SK-N-MC (cell line): ENCODE results near the gene ATOSB.

ENCODE experiments used
- DNase-seq: peaks from one replicate; pipeline ENCODE4 v3.0.0-alpha.2; 2011; ENCODE audit warnings: low read depth, low spot score
- H3K27ac ChIP-seq: fragments of 200-600 bp; sonication (generic); 2 replicates; pipeline ENCODE4 v1.5.1; 2016; ENCODE audit warnings: mixed run types
- H3K36me3 ChIP-seq: fragments of 200-600 bp; sonication (generic); 2 replicates; pipeline ENCODE4 v1.6.1; 2017; ENCODE audit warnings: antibody characterized with exemption, low read length, mixed read lengths; ENCODE audit not compliant: insufficient read depth
- H3K4me3 ChIP-seq: fragments of 200-600 bp; sonication (generic); 2 replicates; pipeline ENCODE4 v1.5.1; 2016
- H3K9ac ChIP-seq: fragments of 200-600 bp; sonication (generic); 2 replicates; pipeline ENCODE4 v1.8.0; 2017; ENCODE audit warnings: mixed run types, mixed read lengths; ENCODE audit not compliant: insufficient read length
- H3K9me3 ChIP-seq: fragments of 200-600 bp; sonication (generic); 2 replicates; pipeline ENCODE4 v1.6.1; 2017; ENCODE audit warnings: low read depth, mild to moderate bottlenecking, antibody characterized with exemption, low read length, moderate library complexity, mixed read lengths
- EZH2 ChIP-seq: fragments of 200-600 bp; sonication (generic); IDR thresholded peaks from one replicate; pipeline ENCODE4 v1.6.1; 2017; ENCODE audit warnings: antibody characterized with exemption
- FOXP2 ChIP-seq: optimal IDR thresholded peaks from 2 replicates; pipeline ENCODE3; 2011; ENCODE audit warnings: mild to moderate bottlenecking, moderate library complexity; ENCODE audit not compliant: insufficient read depth; ENCODE audit errors: extremely low read length, control extremely low read depth
- POLR2AphosphoS5 ChIP-seq: IDR thresholded peaks from 2 replicates; pipeline ENCODE4 v1.6.1; 2012; ENCODE audit warnings: mild to moderate bottlenecking, low read depth, low read length, borderline replicate concordance

ATOSB gene

GRCh38 chr9:35107297-35108290 is 8.1 kb downstream of the ATOSB start:
- TF ChIP-seq POLR2AphosphoS5 (no peak), FOXP2 (no peak), EZH2 (no peak)
- H3K9me3 ChIP-seq: no peaks in the 10 kb centered on the region
- DNase-seq: no peak
- H3K27ac ChIP-seq: no peak overlapping the region
- no peak overlapping the region for H3K4me3 ChIP-seq
- H3K36me3 ChIP-seq: no peaks in the 10 kb centered on the region; the same call in 1 of the 2 replicates
- H3K9ac ChIP-seq: no peak overlapping the region

DNA sequence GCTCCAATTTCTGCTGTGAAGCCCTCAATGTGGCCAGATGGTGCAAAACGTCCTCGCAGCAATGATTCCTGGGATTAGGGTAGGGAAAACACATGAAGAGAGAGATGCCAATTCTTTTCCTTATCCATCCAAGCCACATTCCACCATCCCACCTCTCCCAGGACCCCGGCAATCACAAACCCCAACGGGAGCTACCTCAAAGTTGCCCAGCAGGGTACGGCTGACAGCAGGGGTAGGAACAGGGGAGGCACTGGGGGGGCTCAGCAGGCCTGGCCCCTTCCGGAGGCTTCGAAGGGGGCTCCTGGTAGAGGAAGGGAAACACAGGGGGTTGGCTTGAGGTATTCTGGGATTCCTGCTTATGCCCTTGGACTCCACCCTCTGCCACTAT is 9.3 kb downstream of the ATOSB start:
- Histone ChIP-seq H3K9me3 (no peaks in the 10 kb centered on the region), H3K27ac (no peak overlapping the region), H3K9ac (no peak overlapping the region), H3K36me3 (peaks cover 5% of the 10 kb centered on the region; the same call in 1 of the 2 replicates), H3K4me3 (no peak overlapping the region)
- no peak for DNase-seq
- TF ChIP-seq FOXP2 (no peak), POLR2AphosphoS5 (no peak), EZH2 (no peak)

- H3K9ac ChIP-seq: no peak overlapping the region
- no peak overlapping the region for H3K4me3 ChIP-seq
- no peaks in the 10 kb centered on the region for H3K9me3 ChIP-seq
- peaks cover 11% of the 10 kb centered on the region; the same call in 1 of the 2 replicates for H3K36me3 ChIP-seq
- DNase-seq: no peak
- no peak for TF ChIP-seq FOXP2
- no peak for TF ChIP-seq EZH2
- TF ChIP-seq POLR2AphosphoS5: no peak
- no peak overlapping the region for H3K27ac ChIP-seq
Observed at GRCh38 chr9:35105571-35106342, 9.9 kb downstream of the ATOSB start.

GRCh38 chr9:35105126-35105525 is 10.5 kb downstream of the ATOSB start:
- Histone ChIP-seq H3K27ac (no peak overlapping the region), H3K36me3 (peaks cover 18% of the 10 kb centered on the region; the same call in 1 of the 2 replicates), H3K4me3 (no peak overlapping the region), H3K9ac (no peak overlapping the region), H3K9me3 (no peaks in the 10 kb centered on the region)
- TF ChIP-seq POLR2AphosphoS5 (no peak), EZH2 (no peak), FOXP2 (no peak)
- no peak for DNase-seq

DNA sequence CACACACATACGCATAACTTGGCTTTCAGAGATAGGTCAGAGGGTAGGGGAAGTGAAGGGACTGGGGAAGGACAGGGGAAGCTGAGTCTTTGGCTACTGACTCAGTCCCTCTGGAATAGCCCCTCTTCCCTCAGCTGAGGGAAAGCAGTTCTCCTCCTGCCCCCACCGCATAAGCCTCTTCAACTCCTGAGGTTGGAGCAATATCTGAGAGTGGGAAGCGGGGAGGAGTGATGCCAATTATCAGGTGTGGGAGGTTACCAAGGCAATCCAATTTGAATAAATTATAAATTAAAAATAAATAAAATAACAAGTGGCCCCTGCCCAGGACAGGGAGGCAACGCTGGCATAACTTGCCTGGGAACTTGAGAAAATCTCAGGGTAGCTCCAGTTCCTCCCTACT is 11.1 kb downstream of the ATOSB start:
- peaks cover 23% of the 10 kb centered on the region; the same call in 1 of the 2 replicates for H3K36me3 ChIP-seq
- H3K9me3 ChIP-seq: no peaks in the 10 kb centered on the region
- H3K27ac ChIP-seq: no peak overlapping the region
- TF ChIP-seq POLR2AphosphoS5: no peak
- no peak for TF ChIP-seq EZH2
- TF ChIP-seq FOXP2: no peak
- DNase-seq: no peak
- H3K4me3 ChIP-seq: no peak overlapping the region
- H3K9ac ChIP-seq: no peak overlapping the region

- Histone ChIP-seq H3K9ac (no peak overlapping the region), H3K9me3 (no peaks in the 10 kb centered on the region), H3K36me3 (peaks cover 26% of the 10 kb centered on the region; the same call in 1 of the 2 replicates), H3K4me3 (peak overlapping the region; percentile 99), H3K27ac (0 out of 2 replicates have a peak overlapping the region, but pooled peaks have one; percentile 50)
- DNase-seq: no peak
- TF ChIP-seq EZH2 (no peak), POLR2AphosphoS5 (no peak), FOXP2 (no peak)
Observed at GRCh38 chr9:35103660-35104191, 11.9 kb downstream of the ATOSB start.

DNA sequence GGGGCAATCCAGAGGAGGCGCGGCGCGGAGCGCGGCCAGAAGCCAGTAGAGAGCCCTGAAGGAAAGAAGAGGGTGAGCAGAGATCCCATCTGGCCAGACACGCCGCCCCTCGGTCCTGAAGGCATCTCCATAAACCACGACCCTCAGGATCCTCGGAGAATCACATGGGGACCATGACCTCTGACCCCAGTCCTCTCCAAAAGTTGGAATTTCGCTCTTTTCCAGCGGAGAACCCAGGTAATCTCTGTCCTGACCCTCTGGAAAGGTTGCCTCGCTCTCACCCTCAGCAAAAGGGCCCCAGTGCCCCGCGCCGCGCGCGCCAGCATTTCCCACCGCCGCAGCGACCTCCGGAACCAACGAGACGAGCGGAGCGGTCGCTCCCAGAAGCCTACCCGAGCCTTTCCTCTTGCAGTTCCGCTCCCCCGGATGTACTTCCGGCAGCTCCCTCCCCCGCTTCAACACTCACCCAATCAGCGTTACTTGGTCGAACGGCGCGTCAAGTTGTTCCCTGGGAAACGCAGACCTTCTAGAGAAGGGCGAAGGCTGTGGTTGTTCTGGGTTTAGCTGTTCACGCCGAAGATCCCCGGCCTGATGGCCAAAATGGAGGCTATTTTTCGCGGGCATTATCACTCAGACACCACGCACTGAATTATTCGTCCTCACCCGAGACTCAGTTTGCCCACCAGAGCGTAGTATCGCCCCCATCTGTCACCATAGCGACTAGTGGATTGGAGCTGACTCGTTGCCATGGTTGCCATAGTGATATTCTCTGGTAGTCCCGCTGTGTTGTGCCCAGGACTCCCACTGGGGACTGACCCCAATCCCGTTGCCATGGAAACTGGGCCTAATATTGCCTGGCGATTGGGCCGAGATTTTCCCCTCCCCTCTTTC is 12.6 kb downstream of the ATOSB start, which contains the start of gene STOML2:
Gene STOML2 (minus strand): TSS at position 363 of the 891 bp plus-strand sequence. CDS start 37 bp downstream, at position 326.
- H3K9ac ChIP-seq: peak within 1 kb of the TSS; percentile 98
- peak; percentile 31 for TF ChIP-seq FOXP2
- TF ChIP-seq POLR2AphosphoS5: peak; percentile 89
- no peak for TF ChIP-seq EZH2

More for the DNA sequence above, 12.6 kb downstream of the ATOSB start, which contains the start of gene STOML2:
- DNase-seq: peak; percentile 87
- H3K9me3 ChIP-seq: no peaks in the 10 kb centered on the region
- H3K27ac ChIP-seq: peak within 1 kb of the TSS; percentile 74; the same call in 1 of the 2 replicates
- peak within 1 kb of the TSS; percentile 99 for H3K4me3 ChIP-seq
- H3K36me3 ChIP-seq: peaks cover 26% of the 10 kb centered on the region; the same call in 1 of the 2 replicates
